ENCODE results near the gene EIF4G3.
"Not testable (repeated sequence)": the region's sequence is repeated elsewhere in the genome, so short reads cannot be mapped to it uniquely, and the experiment has no call there.

EIF4G3 gene

DNA sequence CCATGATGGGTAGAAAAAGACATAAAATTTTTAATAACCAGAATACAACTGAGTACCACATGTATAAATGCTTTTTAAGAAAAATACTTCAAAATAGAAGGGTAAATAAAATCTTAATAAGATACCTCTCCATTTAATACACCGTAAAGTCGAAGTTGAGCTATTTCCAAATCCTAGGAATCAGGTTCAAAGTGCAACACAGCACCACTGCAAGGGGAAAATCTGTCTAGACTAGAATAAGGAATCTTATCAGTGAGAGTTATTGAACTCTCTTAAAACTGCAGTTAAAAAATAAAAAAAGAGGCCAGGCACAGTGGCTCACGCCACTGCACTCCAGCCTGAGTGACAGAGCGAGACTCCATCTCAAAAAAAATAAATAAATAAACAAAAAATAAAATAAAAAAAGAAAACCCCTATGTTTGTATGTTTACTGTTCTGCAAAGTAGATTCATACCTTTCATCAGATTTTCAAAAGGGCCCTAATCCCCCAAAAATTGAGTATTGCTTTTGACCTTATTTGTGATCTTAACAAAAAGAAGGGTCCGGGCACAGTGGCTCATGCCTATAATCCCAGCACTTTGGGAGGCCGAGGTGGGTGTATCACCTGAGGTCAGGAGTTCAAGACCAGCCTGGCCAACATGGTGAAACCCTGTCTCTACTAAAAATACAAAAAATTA lies 109.0 kb downstream of the EIF4G3 start:
- DNase-seq (ENCODE audit: low spot score): no peak

- DNase-seq (ENCODE audit: low spot score): no peak
Observed at GRCh38 chr1:21066356-21067012, 110.2 kb downstream of the EIF4G3 start.

DNA sequence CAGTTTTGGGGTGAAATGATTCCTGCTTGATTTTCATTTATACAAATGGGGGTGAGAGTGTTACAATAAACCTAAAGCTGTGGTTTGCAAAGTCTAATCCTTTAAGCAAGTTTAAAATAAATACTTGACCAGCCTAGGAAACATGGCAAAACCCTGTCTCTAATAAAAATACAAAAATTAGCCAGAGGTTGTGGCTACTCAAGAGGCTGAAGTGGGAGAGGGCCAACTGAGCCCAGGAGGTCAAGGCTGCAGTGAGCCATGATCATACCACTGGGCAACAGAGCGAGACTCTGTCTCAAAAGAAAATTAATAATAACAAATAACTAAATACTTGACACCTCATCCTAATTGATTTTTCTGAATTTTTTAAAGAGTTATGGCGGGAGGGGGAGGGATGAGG lies 110.8 kb downstream of the EIF4G3 start:
- DNase-seq (ENCODE audit: low spot score): no peak

DNA sequence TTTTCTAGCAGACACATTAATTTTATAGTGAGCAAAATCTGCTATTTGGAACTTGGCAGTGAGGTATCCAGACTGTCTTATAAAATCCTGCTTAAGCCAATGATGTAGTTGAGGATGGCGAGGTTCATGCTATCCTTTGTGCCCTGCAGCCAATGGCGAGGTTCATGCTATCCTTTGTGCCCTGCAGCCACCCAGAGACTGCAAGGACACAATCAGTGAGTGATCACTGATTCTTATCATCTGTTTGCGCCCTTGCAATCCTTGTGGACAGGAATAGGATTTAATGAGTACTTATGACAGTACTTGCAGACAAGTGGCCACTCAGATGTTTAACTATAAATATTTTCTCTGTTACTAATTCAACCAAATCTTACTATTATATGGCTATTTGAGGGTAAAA lies 112.6 kb downstream of the EIF4G3 start:
- DNase-seq (ENCODE audit: low spot score): no peak

- no peak for DNase-seq (ENCODE audit: low spot score)
Observed at GRCh38 chr1:21060523-21060922, 116.2 kb downstream of the EIF4G3 start.

DNA sequence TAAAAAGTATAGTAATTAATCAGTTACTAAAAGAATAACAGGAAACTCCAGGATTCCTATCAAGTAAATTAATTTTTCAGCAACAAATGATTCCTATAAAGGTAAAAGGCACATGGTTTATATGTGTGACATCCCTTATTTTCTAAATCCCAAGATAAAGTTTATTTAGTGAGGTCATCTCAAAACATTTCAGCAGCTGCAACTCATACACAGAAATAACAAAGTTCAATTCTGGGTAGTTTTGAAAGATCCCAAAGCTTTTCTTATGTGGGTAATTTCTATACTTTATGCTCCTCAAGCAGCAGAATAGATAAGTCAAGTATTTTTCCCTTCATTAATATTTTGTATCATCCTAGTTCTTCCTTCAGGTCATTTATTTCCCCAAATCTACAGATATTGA lies 117.7 kb downstream of the EIF4G3 start:
- no peak for DNase-seq (ENCODE audit: low spot score)

GRCh38 chr1:21058035-21058793 lies 118.5 kb downstream of the EIF4G3 start:
- no peak for DNase-seq (ENCODE audit: low spot score)

- not testable (repeated sequence) for DNase-seq (ENCODE audit: low spot score)
Observed at GRCh38 chr1:21053189-21053928, 123.3 kb downstream of the EIF4G3 start.

- no peak for DNase-seq (ENCODE audit: low spot score)
Observed at GRCh38 chr1:21052034-21052433, 124.7 kb downstream of the EIF4G3 start.

GRCh38 chr1:21051177-21051825 lies 125.4 kb downstream of the EIF4G3 start:
- no peak for DNase-seq (ENCODE audit: low spot score)

GRCh38 chr1:21050031-21050430 lies 126.7 kb downstream of the EIF4G3 start:
- no peak for DNase-seq (ENCODE audit: low spot score)

DNA sequence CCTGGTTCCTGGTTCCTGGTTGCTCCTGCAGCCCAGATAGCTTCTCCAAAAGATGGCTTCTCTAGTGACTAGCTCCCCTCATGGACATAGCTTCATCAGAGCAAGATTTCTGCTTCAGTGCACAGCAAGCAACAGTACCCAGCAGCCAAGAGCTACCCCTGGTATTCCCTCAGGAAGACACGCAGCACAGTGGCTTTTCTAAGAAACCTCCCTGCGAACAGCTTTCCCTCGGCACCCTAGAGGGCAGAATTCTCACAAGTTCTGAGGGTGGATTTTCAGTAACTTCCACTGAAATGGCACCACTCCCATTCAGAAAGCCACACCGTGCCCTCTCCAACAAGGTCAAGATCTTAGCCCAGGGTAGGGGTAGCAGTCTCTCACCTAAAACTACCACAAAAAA lies 128.2 kb downstream of the EIF4G3 start:
- DNase-seq (ENCODE audit: low spot score): no peak

- no peak for DNase-seq (ENCODE audit: low spot score)
Observed at GRCh38 chr1:21046132-21046531, 130.6 kb downstream of the EIF4G3 start.

DNA sequence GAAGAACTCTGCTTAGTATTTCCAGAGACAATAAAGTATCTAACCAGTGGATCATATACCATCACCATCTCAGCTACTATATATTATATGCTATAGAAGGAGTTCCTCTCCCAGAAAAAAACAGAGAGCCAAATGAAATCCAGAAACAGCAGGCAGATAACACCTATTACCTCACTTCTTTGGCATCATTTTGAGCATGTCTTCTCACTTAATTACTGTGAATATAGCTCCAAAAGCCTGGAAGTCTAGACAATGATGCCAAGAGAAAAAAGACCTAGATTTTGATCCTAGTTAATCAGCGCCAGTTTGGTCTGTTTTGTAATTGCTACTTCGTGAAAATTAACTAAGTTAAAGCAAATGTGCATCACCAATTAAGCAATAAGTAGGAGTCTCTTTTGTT lies 131.3 kb downstream of the EIF4G3 start:
- DNase-seq (ENCODE audit: low spot score): no peak

DNA sequence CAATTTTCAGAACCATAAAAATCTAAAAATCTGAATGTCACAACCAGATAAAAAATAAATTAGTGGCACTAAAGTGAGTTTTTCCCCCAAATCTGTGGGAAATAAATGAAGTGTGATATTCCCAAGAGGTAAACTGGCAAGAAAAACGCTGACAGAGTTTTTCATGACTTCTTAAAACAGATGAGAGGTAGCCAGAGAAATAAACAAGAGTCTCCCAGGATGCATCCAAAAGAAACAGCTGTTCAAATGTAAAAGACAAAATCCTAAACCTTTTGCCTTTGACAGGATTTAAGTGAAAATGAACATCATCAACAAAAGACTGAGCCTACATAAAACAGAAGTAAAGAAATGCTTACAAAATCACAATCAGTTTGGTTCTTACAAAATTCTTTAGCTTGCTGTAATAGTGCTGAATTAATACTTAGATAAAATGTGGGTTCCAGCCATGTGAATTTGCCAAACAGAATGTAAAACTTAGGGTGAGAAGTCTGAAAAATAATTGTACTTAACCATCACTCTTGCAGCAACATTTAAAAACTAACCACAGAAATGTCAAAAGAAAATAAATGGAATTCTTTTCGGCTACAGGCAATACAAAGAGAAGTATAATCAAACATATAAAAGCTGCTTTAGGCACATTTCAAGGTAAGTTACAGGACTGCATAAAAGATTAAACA lies 133.6 kb downstream of the EIF4G3 start:
- no peak for DNase-seq (ENCODE audit: low spot score)

GRCh38 chr1:21041541-21041940 lies 135.2 kb downstream of the EIF4G3 start:
- DNase-seq (ENCODE audit: low spot score): no peak

DNA sequence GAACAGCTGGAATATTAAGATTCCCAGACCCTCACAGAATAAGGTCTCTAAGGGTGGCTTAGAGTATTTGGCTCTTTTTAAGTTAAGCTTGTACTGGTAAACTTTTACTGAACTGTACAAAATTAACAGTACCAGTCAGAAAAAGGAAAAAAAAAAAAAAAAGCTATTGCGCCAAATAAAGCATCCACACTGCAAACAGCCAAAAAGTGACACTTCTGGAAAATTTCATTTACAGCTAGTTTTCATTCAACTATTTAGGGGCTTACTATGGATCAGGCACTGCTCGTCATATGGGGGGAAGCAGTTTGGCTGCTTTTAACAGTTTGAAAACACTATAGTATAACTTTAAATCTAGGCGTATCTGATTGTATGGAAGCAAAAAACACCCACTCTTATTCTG lies 139.6 kb downstream of the EIF4G3 start:
- no peak for DNase-seq (ENCODE audit: low spot score)

DNA sequence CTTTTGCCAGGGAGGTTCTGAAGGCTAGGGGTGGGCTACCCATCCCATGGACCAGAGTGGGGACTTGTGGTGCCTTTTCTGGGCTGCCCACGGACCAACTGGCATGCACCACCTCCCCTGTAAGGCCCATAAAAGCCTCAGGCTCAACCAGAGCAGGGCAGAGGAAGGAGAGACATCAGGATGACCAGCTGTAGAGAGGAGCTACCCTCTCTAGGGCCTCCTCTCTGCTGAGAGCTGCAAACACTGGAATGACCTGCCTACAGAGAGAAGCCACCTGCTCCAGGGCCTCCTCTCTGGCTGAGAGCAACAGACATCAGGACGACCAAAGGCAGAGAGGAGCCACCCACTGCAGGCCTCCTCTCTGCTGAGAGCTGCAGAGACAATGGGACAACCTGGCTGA lies 140.9 kb downstream of the EIF4G3 start:
- DNase-seq (ENCODE audit: low spot score): no peak

DNA sequence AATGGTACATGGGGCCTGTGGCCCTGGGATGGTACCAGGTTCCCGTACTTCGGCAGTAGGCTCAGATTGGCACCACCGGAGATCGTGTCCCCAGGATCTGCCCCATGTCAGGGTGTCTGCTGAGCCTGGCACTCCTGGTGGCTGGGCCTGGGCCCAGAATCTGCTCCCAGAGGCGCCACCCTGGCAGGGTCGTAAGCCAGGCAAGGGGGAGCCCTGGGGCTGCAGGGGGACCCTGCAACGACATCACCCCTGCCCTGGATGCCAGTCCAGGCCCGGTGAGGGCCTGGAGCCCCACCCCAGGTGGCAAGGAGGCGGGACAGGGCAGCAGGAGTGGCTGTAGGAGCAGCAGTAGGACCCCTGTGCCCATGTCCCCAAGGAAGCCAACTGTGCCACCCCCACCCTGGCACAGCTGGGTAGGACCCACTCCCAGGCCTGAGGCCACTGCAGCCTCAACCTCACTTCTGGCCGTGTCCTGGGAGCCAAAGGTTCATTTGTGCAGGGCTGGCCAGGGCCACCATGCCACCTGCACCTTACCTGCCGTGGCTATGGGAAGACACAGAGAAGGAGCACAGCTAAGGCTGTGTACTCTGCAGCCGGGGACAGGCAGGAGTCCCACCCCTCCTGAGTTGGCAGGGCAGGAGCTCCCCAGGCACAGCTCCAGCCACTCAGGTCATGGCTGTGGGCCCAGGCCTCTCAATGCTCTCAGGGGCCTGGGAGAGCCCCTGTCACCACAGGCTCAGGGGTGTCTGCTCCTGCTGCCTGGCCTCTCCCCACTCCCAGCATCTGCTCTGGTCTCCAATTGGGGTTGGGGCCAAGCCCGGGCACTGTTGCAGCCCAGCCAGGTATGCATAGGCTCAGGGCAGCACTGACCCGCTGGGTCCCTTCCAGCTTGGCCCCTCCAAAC lies 141.7 kb downstream of the EIF4G3 start:
- no peak for DNase-seq (ENCODE audit: low spot score)

GRCh38 chr1:21032741-21033140 lies 144.0 kb downstream of the EIF4G3 start:
- no peak for DNase-seq (ENCODE audit: low spot score)
